Suprapubic skin (tissue), 4 donors: ENCODE results near the gene PLEKHD1.

Experiments used
- CTCF ChIP-seq, 2 donors: fragments of 200-600 bp in 1 of 2; fragments of 450-650 bp in 1 of 2; sonication (generic) in 1 of 2; IDR thresholded peaks; one replicate each; pipeline ENCODE4 v1.5.1; 2016 to 2019; ENCODE audit warnings: antibody characterized with exemption in 2 of 2, mild to moderate bottlenecking in 1 of 2, moderate library complexity in 1 of 2
- EP300 ChIP-seq: sonication (generic); formaldehyde crosslinking; IDR thresholded peaks from one replicate; pipeline ENCODE4 v1.6.1; 2017; ENCODE audit warnings: antibody characterized with exemption
- POLR2A ChIP-seq, 2 donors: fragments of 450-650 bp; IDR thresholded peaks; one replicate each; pipeline ENCODE4 v1.6.1; 2017; ENCODE audit warnings: antibody characterized with exemption in 2 of 2, mild to moderate bottlenecking in 2 of 2, moderate library complexity in 2 of 2
- POLR2AphosphoS5 ChIP-seq, 3 donors: sonication (generic); formaldehyde crosslinking; IDR thresholded peaks; one replicate each; pipeline ENCODE4 v1.6.1; 2017; ENCODE audit warnings: antibody characterized with exemption in 3 of 3

DNA sequence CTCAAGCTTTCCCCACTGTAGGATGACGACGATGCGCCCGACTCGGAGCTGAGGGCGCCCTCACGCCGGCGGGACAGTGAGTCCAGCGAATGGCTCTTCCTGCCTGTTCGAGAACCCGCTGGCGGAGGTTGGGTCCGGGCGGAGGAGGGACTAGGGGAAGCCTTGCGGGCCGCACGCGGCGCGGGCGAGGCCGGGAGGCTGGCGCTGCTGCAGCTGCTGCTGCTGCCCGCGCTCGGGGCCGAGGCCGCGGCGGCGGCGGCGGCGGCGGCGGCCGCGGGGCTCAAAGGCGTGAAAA, 88.3 kb downstream of the PLEKHD1 start:
- no peak for TF ChIP-seq CTCF (IDR thresholded peaks at IDR 0.05)
- TF ChIP-seq POLR2AphosphoS5 (IDR thresholded peaks at IDR 0.05) = no peak
- TF ChIP-seq POLR2A (IDR thresholded peaks at IDR 0.05) = no peak
- no peak for TF ChIP-seq EP300
